ENCODE measurements around the gene LZTR1. TPM values are rescaled to one million over a fixed set of nuclear protein-coding genes. Genes with fewer than 3 reads are reported as not detected.
"Not testable (repeated sequence)": the region's sequence is repeated elsewhere in the genome, so short reads cannot be mapped to it uniquely, and the experiment has no call there.

LZTR1 gene
- total and polyA plus RNA-seq, 4 donors: 7.9 to 32.5 (median 13.2) TPM

GRCh38 chr22:20940186-20940651, 41.9 kb upstream of the LZTR1 start:
- H3K36me3 ChIP-seq (ENCODE audit: control insufficient read depth in 4 of 4, insufficient read depth in 3 of 4, low read depth in 1 of 4, low read length in 3 of 4): peaks cover 0 to 3% (median 2%) of the 10 kb centered on the region in 4 donors
- no peak overlapping the region for H3K9ac ChIP-seq (ENCODE audit: low read depth in 1 of 2, low read length in 2 of 2)
- DNase-seq (ENCODE audit: low spot score): no peak
- H3K27me3 ChIP-seq (ENCODE audit: control insufficient read depth in 4 of 4, insufficient read depth in 4 of 4, low read length in 3 of 4): no peaks in the 10 kb centered on the region
- no peak overlapping the region for H3K4me3 ChIP-seq (ENCODE audit: low read depth in 1 of 3, low read length in 3 of 3)
- H3K9me3 ChIP-seq (ENCODE audit: control insufficient read depth in 4 of 4, low read length in 3 of 4): no peaks in the 10 kb centered on the region
- H3K4me1 ChIP-seq (ENCODE audit: control insufficient read depth in 4 of 4, insufficient read depth in 4 of 4, low read length in 3 of 4): peaks cover 8 to 50% (median 41%) of the 10 kb centered on the region in 4 donors
- H3K27ac ChIP-seq (ENCODE audit: low read depth in 1 of 2, low read length in 2 of 2): peak overlapping the region in 1 of 2 donors; percentile 5
- 83% methylated on average over 3 of the region's 3 CpGs for WGBS
- TF ChIP-seq NR2F2 (IDR thresholded peaks at IDR 0.05) (no peak), YY1 (IDR thresholded peaks at IDR 0.05) (no peak), FOXA2 (IDR thresholded peaks at IDR 0.05) (no peak), HNF4A (conservative IDR thresholded peaks at IDR 0.05) (no peak), FOXA1 (IDR thresholded peaks at IDR 0.05) (no peak), ZBTB33 (IDR thresholded peaks at IDR 0.05) (no peak)

GRCh38 chr22:20940904-20941385, 41.2 kb upstream of the LZTR1 start:
- peaks cover 0 to 3% (median under 1%) of the 10 kb centered on the region in 4 donors for H3K36me3 ChIP-seq (ENCODE audit: control insufficient read depth in 4 of 4, insufficient read depth in 3 of 4, low read depth in 1 of 4, low read length in 3 of 4)
- DNase-seq (ENCODE audit: low spot score): no peak
- H3K27me3 ChIP-seq (ENCODE audit: control insufficient read depth in 4 of 4, insufficient read depth in 4 of 4, low read length in 3 of 4): no peaks in the 10 kb centered on the region
- TF ChIP-seq HNF4A (conservative IDR thresholded peaks at IDR 0.05) (peak; percentile 51 to 76), FOXA2 (IDR thresholded peaks at IDR 0.05) (no peak), TAF1 (conservative IDR thresholded peaks at IDR 0.05) (no peak), YY1 (IDR thresholded peaks at IDR 0.05) (no peak), MAX (IDR thresholded peaks at IDR 0.05) (no peak), CTCF (IDR thresholded peaks at IDR 0.05; ENCODE audit: low read depth, low read length, missing input control) (no peak), JUND (IDR thresholded peaks at IDR 0.05) (no peak), HNF4G (IDR thresholded peaks at IDR 0.05) (no peak)
- H3K9me3 ChIP-seq (ENCODE audit: control insufficient read depth in 4 of 4, low read length in 3 of 4): no peaks in the 10 kb centered on the region
- H3K9ac ChIP-seq (ENCODE audit: low read depth in 1 of 2, low read length in 2 of 2): no peak overlapping the region
- WGBS: 91% methylated on average over 4 of the region's 4 CpGs
- no peak overlapping the region for H3K27ac ChIP-seq (ENCODE audit: low read depth in 1 of 2, low read length in 2 of 2)
- no peak overlapping the region for H3K4me3 ChIP-seq (ENCODE audit: low read depth in 1 of 3, low read length in 3 of 3)
- H3K4me1 ChIP-seq (ENCODE audit: control insufficient read depth in 4 of 4, insufficient read depth in 4 of 4, low read length in 3 of 4): peaks cover 9 to 52% (median 43%) of the 10 kb centered on the region in 4 donors

- not testable (repeated sequence) for H3K36me3 ChIP-seq (ENCODE audit: control insufficient read depth in 4 of 4, insufficient read depth in 3 of 4, low read depth in 1 of 4, low read length in 3 of 4); H3K27ac ChIP-seq (ENCODE audit: low read depth in 1 of 2, low read length in 2 of 2); H3K9ac ChIP-seq (ENCODE audit: low read depth in 1 of 2, low read length in 2 of 2); H3K9me3 ChIP-seq (ENCODE audit: control insufficient read depth in 4 of 4, low read length in 3 of 4); DNase-seq (ENCODE audit: low spot score); H3K4me3 ChIP-seq (ENCODE audit: low read depth in 1 of 3, low read length in 3 of 3); H3K27me3 ChIP-seq (ENCODE audit: control insufficient read depth in 4 of 4, insufficient read depth in 4 of 4, low read length in 3 of 4)
- 86% methylated on average over 7 of the region's 7 CpGs for WGBS
- peaks cover 4 to 54% (median 34%) of the 10 kb centered on the region in 4 donors for H3K4me1 ChIP-seq (ENCODE audit: control insufficient read depth in 4 of 4, insufficient read depth in 4 of 4, low read length in 3 of 4)
Observed at GRCh38 chr22:20942203-20942902, 39.7 kb upstream of the LZTR1 start.

Measured in liver (tissue), 9 donors.